NOMO-1 treated with dmso at 0.1 percent for 144 hours (cell line): ENCODE measurements around the gene MEIS2.

Source experiments
- DNase-seq: peaks from one replicate; lab custom pipeline; 2025; ENCODE audit not compliant: unreplicated experiment; lab: John Stamatoyannopoulos, UW

MEIS2 gene

DNA sequence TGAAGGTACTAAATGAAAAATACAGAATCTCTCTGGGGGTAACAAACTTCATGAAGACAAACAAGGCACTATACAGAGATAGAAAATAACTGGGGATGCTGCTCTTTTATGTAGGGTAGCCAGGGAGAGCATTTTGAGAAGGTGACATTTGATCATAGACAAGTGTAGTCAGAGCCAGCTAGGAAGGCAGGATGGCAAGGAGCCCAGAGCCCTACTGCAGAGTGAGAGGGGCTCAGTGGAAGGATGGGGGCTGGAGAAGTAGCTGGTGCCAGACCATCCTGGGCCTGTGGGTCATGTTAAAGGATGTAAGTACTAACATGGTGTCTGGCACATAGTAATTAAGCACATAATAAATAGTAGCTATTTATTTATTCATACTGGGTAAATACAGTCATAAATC, 133.6 kb downstream of the MEIS2 start:
- no peak for DNase-seq

DNA sequence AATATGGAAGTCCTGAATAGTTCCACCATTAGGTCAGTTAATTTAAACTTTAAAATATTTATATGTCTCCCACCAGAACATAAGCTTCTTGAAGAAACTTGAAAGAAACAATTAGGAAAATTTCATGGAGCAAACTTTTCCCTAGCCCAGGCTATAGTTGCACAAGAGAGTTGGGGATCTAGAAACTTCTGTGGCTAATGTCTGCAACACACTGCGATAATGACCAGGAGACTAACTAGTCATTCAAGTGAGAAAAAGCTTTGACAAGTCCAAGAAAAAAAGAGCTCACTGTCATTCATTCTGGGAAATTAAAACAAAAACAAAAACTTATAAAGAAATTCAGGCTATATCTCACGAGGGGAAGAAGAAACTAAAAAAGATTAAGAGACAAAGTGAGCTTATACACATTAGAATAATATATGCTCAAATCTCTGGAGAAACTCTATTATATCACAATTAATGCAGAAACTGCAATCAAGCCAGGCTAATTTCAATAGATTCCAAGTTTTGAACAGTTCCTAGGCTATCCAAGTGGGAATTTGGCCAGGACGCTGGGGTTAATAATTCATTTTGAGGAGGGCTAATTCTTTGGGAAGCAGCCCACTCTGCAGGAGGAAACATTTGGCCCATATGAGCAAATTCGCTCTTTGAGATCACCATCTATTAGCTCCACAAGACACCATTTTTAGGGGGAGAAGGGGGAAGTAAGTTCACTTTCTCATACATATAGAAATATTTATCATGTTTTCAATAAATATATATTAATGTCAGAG, 134.6 kb downstream of the MEIS2 start:
- no peak for DNase-seq

DNA sequence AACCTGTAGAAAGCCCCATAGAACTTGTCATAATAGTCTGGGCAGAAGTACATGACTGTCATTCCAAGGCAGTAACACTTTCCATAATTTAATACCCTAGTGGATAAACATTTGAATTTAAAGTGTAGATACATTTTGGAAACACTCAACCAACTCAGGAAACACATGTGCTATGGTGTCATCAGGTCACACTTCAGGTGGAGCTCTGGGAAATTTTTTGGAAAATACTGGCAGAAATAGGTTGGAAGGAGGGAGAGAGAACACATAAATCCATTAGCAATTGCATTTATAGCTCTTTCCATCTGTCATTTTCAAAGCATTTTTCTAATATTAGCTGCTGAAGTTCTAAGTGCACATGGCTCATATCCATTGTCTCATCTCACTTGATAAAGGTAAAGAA, 135.7 kb downstream of the MEIS2 start:
- no peak for DNase-seq

DNA sequence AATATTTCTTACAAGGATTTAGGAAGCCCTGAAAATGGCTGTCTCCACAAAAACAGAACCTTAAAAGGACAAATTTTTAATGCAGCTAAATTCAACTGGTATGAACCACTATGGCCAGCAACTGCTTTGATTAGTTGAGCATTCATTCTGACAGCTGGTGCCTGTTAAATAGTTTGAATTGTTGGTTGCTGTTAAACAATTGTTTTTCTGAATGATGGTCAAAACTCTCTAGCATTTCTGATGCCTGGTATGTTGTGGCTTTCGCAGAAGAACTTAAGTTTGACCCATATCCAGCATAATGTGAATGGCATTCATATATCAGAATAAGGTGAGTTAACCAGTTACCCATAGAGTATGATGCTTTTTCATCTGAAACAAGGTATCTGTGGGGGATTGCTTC, 138.4 kb downstream of the MEIS2 start:
- DNase-seq: no peak

DNA sequence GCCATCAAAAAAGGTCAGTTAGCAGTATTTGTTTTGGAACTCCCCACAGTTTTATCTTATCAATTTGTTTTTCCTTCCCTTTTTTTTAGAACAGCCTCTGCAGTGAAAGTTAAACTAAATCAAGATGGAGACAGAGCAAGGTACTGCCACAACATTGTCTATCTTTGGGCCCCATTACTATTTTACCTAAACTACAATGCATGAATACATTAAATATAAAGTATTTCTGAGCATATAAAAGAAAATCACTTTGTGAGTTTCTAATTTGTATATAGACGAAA, 139.5 kb downstream of the MEIS2 start:
- DNase-seq: no peak

DNA sequence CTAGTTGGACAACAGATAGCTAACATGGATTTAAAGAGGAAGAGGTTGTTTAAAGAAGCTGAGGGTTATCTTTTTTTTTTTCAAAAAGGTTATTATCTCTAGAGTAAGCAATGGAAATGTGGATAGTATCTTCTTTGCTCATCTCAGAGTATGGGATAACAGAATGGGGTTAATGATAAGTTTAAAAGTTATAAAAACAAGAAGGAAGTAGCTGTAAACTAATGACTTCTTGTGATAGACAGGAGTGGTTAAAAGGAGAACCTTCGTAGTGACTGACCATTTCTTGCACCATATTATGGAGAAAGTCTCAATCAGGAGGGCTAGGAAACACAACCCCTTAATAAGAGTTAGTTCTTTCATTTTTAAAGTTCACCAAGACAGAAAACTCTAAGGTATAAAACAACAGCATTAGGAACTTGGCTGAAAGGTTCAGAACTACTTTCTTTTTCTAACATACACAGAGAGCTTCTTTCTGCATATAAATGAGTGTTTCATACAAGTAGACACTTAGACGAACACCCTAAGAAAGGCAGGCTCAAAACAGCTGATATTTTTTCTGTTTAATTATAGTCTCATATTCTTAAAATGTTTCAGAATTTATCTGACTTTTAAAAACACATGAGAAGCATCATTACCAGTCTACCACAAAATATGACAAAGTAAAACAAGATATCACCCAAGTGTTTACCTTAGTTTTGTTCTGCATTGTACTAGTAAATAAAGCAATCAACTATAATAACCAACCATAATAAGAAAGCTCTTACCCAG, 140.0 kb downstream of the MEIS2 start:
- no peak for DNase-seq

DNA sequence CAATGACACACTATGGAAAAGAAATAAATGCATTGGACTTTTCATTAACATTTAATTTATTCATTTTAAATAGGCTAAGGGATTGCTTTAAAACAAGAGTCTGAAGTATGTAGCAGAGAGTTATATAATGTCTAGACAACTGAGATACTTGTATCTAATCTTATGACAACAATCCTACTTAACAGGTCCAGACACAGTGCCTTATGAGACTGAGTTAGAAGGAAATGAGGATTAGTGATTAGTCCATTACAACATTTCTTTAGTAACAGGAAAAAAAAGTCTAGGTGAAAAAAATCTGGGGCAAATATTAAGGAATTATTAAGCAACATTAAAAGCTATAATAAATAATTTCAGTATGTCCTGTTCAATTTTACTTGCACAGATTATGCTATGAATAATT, 140.6 kb downstream of the MEIS2 start:
- no peak for DNase-seq

DNA sequence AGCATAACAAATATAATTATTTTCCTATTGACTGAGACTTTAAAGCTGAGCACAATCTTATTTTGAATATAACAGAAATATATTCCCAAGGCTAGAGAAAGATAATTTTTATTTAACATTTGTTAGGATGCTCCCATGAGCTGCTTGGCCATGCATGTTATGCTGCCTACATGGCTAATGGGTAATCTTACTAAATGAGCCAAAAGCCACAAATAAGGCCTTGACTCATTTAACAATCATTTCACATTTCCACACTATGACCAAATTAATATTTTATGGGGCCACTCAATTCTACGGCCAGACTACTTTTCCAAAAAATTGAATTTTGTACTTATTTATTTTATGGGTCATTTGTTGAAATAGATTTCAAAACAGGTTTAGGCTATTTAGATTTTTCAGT, 141.7 kb downstream of the MEIS2 start:
- DNase-seq: no peak

DNA sequence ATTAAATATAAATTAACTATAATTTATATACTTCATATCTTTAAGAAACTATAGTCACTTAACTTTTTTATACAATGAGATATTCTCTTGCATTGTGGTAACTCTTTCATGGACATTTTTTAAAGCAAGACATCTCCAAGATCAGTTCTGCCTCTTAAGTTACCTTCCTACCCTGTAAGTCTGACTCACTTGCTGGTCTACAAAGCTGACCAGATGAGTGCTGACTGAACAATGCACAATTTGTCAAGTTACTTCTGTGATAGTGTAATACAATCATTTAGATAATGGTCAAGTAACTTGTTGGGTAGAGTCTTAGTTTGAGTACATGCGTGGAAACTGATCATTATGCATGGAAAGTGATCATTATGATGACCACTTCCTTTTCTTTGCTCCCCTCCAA, 145.9 kb downstream of the MEIS2 start:
- no peak for DNase-seq

DNA sequence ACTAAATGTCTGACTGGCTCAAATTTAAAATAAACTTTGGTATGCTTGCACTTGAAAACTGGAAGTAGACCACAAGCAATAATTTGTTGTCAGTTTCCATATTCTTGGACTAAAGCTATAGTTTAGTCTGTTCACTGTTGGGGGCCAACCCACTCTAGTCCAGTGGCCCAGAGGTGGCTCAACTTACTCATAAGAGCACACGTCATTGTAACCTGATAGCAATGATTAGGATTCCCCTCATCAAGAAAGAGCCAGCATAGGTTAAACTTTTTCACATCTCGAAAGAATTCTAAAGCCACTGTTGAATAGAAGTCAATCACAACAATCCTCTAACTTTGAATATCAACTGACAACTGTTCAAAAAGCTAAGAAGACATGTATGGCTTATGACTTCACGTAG, 147.0 kb downstream of the MEIS2 start:
- no peak for DNase-seq

DNA sequence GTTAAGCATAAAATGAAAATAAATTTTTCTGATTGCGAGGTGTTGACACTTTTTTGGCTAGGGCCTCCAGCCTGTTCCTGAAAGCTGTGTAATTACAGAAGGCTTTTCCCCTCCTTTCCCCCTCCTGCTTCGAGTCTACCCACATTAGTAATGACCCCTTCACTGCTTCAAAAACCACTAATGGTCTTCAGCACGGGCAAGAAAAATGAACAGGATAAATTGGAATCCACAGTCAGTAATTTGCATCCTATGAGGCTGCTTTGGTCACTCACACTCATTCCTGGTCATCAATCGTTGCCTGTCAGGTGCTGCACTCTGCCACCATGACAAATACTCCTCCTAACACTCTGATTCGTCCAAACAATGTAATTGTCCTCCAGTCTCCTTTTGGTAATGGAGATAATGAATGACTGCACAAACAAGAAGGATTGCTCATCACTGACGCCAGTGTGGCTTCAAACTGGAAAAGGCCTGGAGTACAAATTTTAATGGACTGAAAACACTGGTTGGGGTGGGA, 148.6 kb downstream of the MEIS2 start:
- DNase-seq: no peak

DNA sequence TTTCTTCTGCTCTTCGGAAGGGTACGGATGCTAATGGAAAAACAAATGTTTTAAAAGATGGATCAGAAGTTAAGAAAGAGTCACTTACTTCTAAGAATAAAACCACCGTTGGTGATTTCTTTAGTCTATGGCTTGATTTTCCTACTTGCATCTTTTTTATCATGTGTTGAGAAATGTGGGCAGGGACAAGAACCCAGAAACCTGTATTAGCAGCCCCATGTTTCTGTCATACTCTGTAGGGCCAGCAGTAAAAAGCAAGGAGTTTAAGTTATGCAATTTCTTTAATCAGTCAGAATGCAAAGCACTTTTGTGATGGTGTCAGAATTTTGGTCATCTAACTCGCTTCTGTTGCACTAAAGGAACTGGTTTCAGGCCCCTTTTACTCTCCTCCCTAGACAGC, 150.0 kb downstream of the MEIS2 start:
- no peak for DNase-seq

DNA sequence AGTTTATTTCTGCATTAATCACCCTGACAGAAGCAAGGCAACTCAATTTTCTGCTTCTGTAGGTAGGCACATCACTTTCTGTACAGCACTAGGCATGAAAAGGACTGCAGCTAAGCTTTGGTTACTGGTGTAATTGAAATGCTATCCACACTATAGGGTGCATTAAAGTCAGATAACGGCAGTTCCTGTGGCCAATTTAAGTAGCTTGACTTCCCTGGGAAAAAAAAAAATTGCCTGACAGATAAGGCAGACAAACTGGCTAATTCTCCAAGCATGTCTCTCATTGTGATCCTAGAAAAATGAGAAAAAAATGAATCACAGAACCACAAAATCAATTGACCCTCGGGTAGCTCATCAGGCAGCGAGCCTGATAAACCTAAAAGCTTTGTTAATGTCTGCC, 151.4 kb downstream of the MEIS2 start:
- no peak for DNase-seq

DNA sequence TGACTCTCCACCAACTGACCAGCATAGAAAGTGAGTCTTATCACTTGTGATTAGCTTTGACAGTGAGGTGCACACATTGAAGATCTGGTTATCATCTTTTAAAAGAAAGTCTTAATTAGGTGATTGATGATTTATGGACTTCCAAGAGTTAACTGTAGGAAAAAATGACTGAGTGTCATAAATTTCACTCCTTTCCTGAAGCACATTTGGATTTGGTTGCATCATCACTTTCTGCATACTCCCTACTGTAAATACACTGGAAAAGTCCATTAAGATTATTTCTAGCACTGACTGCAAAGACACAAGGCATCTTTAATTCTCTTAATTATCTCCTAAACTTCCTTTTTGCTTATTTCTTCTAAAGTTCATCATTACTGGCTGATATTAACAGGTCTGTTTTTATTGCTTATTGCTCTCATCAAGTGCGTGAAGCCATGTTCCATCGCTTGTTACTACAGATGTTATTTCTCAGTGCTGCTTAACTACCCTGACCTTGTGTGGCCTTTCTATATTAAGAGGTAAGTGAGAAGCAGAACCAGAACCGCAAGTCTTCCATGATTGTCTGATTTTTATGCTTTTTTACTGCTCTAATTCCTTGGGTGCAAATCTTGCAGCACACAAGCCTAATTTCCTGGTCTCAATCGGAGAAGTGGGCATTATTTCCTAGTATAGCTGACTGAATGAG, 153.2 kb downstream of the MEIS2 start:
- DNase-seq: no peak

DNA sequence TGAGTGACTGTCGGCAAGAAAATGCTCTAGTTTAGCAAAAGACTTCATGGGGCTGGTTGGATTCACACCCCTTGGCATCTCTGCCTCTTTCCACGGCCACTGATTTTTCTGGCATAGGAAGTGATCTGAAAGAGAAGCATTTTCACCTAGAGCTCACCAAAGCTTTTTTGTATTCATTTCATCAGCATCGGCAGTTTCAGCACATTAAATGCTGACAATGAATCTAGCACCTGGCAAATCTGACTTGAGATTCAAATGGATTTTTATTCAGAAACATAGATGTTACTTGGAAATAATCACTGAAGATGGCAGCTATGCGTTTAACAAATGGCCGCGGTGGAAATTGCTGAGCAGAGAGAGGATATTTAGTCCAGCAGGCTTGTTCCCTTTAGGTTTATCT, 155.9 kb downstream of the MEIS2 start:
- DNase-seq: no peak

DNA sequence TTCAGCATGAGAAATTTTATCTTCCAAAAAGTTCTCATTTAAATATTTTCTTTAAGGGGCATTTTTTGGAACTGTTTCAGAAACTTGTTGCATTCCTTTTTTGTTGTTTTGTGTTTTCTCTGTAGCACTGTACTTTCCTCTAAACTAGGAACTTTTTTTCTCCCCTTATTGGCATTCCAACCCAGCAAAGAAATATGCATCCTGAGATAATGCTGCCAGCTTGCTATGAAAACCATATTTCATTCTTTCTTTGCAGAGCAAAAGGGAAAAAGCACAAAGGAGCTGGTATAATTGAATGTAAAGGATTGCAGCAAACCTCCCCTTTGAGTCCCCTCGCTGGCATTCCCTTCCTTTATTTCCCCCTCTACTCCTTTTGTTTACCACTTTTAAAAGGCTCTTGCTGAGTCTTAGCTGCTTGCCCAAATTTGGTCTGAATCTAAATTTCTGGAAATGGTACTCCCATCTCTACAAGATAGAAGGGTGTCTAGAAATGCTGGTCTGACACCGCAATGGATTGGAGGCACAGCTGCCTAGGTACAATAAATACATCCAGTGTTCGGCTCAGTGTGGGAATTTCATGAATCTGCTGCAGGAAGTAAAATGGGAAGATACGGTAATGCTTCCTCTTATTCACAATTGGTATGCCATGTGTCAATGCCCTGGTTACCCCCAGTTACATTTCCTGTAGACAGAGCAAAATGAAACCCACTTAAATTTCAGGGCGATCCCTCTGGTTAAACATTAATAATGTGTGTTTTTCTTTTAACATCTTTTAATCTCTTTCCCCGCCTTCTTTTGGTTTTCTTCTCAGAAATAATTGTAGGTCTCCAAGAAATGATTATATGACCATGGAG, 156.6 kb downstream of the MEIS2 start:
- DNase-seq: no peak

DNA sequence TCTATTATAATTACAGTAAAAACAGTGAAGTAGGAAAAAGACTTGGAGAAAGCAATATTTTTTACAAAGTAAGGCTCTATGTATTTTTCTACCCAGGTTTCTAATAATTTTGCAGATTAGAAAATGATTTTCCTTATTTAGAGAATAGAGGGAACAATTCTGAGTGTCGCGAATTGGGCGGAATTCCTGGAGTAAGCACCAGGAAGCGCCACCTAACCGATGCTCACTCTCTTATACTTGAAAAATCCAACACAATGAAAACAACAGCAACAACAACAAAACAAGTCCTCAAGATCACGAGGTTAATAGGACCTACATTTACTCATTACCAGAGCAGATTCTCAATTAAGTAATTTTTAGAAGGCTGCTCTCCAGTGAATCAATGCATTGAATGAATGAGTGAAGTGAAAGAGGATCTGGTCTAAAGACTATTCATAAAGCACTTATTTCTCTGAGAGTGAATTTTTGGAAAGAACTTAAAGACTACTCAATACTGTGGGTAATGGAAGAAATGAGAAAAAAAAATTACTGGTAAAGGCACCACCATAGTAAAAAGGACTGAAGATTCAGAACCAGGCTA, 158.0 kb downstream of the MEIS2 start:
- DNase-seq: no peak

DNA sequence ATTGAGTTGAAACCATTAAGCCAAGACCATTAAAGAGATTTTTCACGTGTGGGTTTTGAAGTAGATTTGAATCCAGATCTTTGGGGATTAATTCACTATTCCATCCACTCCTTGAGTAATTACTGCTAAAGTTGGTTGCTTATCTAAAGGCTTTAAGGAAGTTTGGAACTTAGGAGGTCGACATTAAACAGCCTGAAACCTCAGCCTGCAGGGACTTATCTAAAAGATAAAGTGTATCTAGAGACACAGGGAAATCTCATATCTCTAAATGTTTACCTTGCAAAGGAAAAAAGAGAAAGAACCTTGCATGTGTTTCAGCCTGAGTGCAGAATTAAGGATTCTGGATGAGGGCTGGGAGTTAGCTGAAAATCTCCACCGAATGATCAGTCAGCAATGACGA, 158.6 kb downstream of the MEIS2 start:
- no peak for DNase-seq

DNA sequence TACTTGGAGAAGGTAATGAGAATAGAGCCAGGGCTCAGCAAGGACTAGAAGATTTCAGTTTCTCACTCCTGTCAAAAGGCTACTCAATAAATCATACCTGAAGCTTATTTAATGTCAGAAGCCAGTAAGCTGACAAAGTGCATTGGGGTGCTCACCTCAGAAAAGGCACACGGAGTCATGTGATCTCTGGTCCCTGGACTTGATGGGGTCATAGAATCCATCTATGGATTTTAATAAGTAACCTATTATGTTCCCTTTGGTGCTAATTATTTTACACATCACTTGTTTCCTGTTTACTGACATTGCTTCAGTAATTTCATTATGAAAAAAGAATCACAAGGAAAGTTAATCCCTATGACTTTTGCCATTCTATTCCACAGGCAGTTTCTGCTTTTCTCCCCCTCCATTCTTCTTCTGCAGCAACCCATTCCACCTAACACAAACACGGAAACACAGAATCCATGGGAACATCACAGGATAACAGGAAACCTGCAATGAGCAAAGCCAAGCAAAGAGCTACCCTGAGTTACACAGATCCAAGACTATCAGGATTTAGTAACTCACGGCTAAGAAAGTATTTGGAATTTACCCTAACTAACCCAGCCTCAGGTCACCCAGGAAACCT, 159.6 kb downstream of the MEIS2 start:
- no peak for DNase-seq

DNA sequence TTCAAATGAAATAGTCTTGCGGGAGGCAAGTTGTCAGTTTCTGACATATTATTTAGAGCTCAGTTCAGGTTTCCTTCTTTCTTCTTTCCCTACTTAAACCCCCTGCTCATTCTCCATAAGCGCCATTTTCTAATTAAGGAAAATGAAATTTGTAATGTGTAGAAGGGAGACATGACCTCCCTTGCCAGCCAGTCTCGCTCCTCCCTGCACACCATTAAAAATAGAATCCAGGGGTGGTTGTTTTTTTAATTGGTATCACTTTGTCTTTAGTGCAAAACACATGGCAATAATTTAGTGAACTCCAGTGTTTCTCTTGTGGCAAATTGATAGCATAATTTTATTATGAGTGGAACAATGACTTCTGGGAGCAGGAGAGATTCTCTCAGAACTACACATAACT, 160.1 kb downstream of the MEIS2 start:
- DNase-seq: no peak
